ENCODE data around the gene MTX1.

DNA sequence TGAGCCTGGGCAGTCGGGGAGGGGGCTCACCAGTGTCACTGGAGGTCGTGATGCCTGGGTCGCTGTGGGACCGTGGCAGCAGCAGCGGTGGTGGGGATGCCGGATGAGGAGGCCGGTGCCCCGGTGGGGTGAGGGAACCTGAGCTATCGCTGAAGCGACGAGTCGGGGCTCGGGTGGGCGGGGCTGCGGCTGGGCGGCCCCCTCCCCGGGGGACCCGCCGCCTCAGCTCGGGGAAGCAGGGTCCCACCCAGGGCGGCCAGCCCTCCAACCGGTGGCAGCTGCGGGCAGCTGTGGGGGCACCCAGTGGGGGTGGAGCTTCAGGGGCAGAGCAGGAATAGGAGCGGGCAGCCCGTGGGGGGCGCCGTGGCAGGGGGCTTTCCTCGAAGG lies 41.7 kb downstream of the MTX1 start:
- TF ChIP-seq, protein P1, sequence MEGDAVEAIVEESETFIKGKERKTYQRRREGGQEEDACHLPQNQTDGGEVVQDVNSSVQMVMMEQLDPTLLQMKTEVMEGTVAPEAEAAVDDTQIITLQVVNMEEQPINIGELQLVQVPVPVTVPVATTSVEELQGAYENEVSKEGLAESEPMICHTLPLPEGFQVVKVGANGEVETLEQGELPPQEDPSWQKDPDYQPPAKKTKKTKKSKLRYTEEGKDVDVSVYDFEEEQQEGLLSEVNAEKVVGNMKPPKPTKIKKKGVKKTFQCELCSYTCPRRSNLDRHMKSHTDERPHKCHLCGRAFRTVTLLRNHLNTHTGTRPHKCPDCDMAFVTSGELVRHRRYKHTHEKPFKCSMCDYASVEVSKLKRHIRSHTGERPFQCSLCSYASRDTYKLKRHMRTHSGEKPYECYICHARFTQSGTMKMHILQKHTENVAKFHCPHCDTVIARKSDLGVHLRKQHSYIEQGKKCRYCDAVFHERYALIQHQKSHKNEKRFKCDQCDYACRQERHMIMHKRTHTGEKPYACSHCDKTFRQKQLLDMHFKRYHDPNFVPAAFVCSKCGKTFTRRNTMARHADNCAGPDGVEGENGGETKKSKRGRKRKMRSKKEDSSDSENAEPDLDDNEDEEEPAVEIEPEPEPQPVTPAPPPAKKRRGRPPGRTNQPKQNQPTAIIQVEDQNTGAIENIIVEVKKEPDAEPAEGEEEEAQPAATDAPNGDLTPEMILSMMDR (IDR thresholded peaks at IDR 0.05): no peak
- TF ChIP-seq POLR2A (IDR thresholded peaks at IDR 0.05) (no peak), EP300 (IDR thresholded peaks at IDR 0.05) (no peak)

All from ovary (tissue), 3 donors.